GM19328 (cell line): Measurements from ENCODE around the gene IGLL1.
"Not testable (repeated sequence)": the region's sequence is repeated elsewhere in the genome, so short reads cannot be mapped to it uniquely, and the experiment has no call there.

Experiments
- ATAC-seq: cut with Tn5 transposase; IDR thresholded peaks from one replicate; pipeline ENCODE4 v1.9.1; 2021; ENCODE audit warnings: mild to moderate bottlenecking, moderate library complexity; ENCODE audit not compliant: unreplicated experiment

The IGLL1 gene

GRCh38 chr22:23579870-23580575, at the start of gene IGLL1:
TSS of gene IGLL1 (minus strand) at chr22:23580290. CDS start at chr22:23580190, 100 bp downstream.
- ATAC-seq, result no peak

- ATAC-seq, result not testable (repeated sequence)
Observed at GRCh38 chr22:23628056-23628743, 48.1 kb upstream of the IGLL1 start.

GRCh38 chr22:23627401-23628055, 47.4 kb upstream of the IGLL1 start:
- not testable (repeated sequence) for ATAC-seq

- ATAC-seq, result no peak
Observed at GRCh38 chr22:23626286-23626975, 46.3 kb upstream of the IGLL1 start.

GRCh38 chr22:23622634-23623033, 42.5 kb upstream of the IGLL1 start:
- ATAC-seq, result no peak

GRCh38 chr22:23621916-23622315, 41.8 kb upstream of the IGLL1 start:
- not testable (repeated sequence) for ATAC-seq

- ATAC-seq, result no peak
Observed at GRCh38 chr22:23621082-23621780, 41.1 kb upstream of the IGLL1 start.

- ATAC-seq, result no peak
Observed at GRCh38 chr22:23613193-23613972, 33.3 kb upstream of the IGLL1 start.

- ATAC-seq, result no peak
Observed at GRCh38 chr22:23609983-23610781, 30.1 kb upstream of the IGLL1 start.

- ATAC-seq, result no peak
Observed at GRCh38 chr22:23608583-23608982, 28.5 kb upstream of the IGLL1 start.

- no peak for ATAC-seq
Observed at GRCh38 chr22:23606204-23607131, 26.4 kb upstream of the IGLL1 start.

- ATAC-seq, result no peak
Observed at GRCh38 chr22:23604939-23605712, 25.0 kb upstream of the IGLL1 start.

GRCh38 chr22:23603266-23603665, 23.2 kb upstream of the IGLL1 start:
- ATAC-seq, result no peak

- ATAC-seq, result no peak
Observed at GRCh38 chr22:23598805-23599518, 18.9 kb upstream of the IGLL1 start.

GRCh38 chr22:23597576-23598268, 17.6 kb upstream of the IGLL1 start:
- not testable (repeated sequence) for ATAC-seq

GRCh38 chr22:23595904-23596303, 15.8 kb upstream of the IGLL1 start:
- ATAC-seq, result not testable (repeated sequence)
